Activated naive CD8-positive, alpha-beta T cell treated with anti-CD3 and anti-CD28 coated beads for 36 hours (primary cell): ENCODE results near the gene TAF11L14. TPM values are rescaled to one million over a fixed set of nuclear protein-coding genes. Genes with fewer than 3 reads are reported as not detected.

Experiments
- DNase-seq: peaks from one replicate; pipeline ENCODE4 v3.0.0; 2021
- H3K27ac Mint-ChIP-seq: one replicate; pipeline ENCODE4 v1.8.0; 2022; ENCODE audit warnings: mild to moderate bottlenecking, moderate library complexity, mixed read lengths
- H3K27me3 Mint-ChIP-seq: one replicate; pipeline ENCODE4 v1.8.0; 2022; ENCODE audit warnings: mild to moderate bottlenecking, mixed read lengths
- H3K36me3 Mint-ChIP-seq: one replicate; pipeline ENCODE4 v1.8.0; 2021; ENCODE audit warnings: mild to moderate bottlenecking, mixed read lengths
- H3K4me1 Mint-ChIP-seq: one replicate; pipeline ENCODE4 v1.8.0; 2021; ENCODE audit warnings: mixed read lengths
- H3K4me3 Mint-ChIP-seq: one replicate; pipeline ENCODE4 v1.8.0; 2022; ENCODE audit warnings: mild to moderate bottlenecking, moderate library complexity, mixed read lengths
- H3K9me3 Mint-ChIP-seq: one replicate; pipeline ENCODE4 v1.8.0; 2022; ENCODE audit warnings: mixed read lengths
- total RNA-seq, 2 experiments: library from RNA; stranded (reverse); gene quantifications; one replicate each; pipeline ENCODE4 v1.2.3, GENCODE V29; 2021

Gene TAF11L14
- total RNA-seq, 2 experiments from 2014 or later, result not detected

- no peaks in the 10 kb centered on the region for H3K4me1 Mint-ChIP-seq
- peaks cover 7% of the 10 kb centered on the region for H3K9me3 Mint-ChIP-seq
- H3K36me3 Mint-ChIP-seq, result peaks cover 2% of the 10 kb centered on the region
- no peaks in the 10 kb centered on the region for H3K27me3 Mint-ChIP-seq
- no peak for DNase-seq
- H3K4me3 Mint-ChIP-seq, result no peak overlapping the region
- H3K27ac Mint-ChIP-seq, result no peak overlapping the region
Observed at GRCh38 chr5:17655921-17656320, 21.7 kb downstream of the TAF11L14 start.

- H3K27ac Mint-ChIP-seq, result no peak overlapping the region
- no peak overlapping the region for H3K4me3 Mint-ChIP-seq
- no peaks in the 10 kb centered on the region for H3K36me3 Mint-ChIP-seq
- DNase-seq, result no peak
- H3K9me3 Mint-ChIP-seq, result peaks cover 12% of the 10 kb centered on the region
- H3K27me3 Mint-ChIP-seq, result no peaks in the 10 kb centered on the region
- H3K4me1 Mint-ChIP-seq, result no peaks in the 10 kb centered on the region
Observed at GRCh38 chr5:17663182-17663581, 28.9 kb downstream of the TAF11L14 start.

GRCh38 chr5:17665836-17666235, 31.6 kb downstream of the TAF11L14 start:
- Mint-ChIP-seq H3K9me3 (peaks cover 8% of the 10 kb centered on the region), H3K4me1 (no peaks in the 10 kb centered on the region), H3K36me3 (no peaks in the 10 kb centered on the region), H3K4me3 (no peak overlapping the region), H3K27me3 (no peaks in the 10 kb centered on the region), H3K27ac (no peak overlapping the region)
- no peak for DNase-seq

- no peaks in the 10 kb centered on the region for H3K36me3 Mint-ChIP-seq
- peaks cover 4% of the 10 kb centered on the region for H3K9me3 Mint-ChIP-seq
- no peak overlapping the region for H3K4me3 Mint-ChIP-seq
- no peak for DNase-seq
- H3K27me3 Mint-ChIP-seq, result no peaks in the 10 kb centered on the region
- no peaks in the 10 kb centered on the region for H3K4me1 Mint-ChIP-seq
- H3K27ac Mint-ChIP-seq, result no peak overlapping the region
Observed at GRCh38 chr5:17666726-17667235, 32.5 kb downstream of the TAF11L14 start.

DNA sequence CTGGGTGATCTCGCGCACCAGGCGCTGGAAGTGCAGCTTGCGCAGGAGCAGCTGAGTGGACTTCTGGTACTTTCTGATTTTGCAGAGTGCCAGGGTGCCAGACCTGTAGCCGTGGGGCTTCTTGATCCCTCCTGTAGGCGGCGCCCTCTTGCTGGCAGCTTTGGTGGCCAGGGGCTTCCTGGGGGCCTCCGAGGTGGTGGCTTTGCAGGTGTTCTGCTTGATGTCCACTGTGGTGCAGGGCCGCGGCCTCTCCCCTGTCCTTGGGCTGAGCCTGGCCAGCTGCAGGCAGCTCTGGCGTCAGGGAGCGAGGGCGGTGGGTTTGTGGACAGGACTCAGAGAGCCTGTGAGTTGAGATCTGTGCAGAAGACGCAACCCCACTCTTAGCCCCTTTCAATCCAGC, 36.1 kb downstream of the TAF11L14 start:
- Mint-ChIP-seq H3K27ac (no peak overlapping the region), H3K4me3 (no peak overlapping the region), H3K36me3 (no peaks in the 10 kb centered on the region), H3K4me1 (no peaks in the 10 kb centered on the region), H3K9me3 (peaks cover 2% of the 10 kb centered on the region), H3K27me3 (no peaks in the 10 kb centered on the region)
- no peak for DNase-seq

DNA sequence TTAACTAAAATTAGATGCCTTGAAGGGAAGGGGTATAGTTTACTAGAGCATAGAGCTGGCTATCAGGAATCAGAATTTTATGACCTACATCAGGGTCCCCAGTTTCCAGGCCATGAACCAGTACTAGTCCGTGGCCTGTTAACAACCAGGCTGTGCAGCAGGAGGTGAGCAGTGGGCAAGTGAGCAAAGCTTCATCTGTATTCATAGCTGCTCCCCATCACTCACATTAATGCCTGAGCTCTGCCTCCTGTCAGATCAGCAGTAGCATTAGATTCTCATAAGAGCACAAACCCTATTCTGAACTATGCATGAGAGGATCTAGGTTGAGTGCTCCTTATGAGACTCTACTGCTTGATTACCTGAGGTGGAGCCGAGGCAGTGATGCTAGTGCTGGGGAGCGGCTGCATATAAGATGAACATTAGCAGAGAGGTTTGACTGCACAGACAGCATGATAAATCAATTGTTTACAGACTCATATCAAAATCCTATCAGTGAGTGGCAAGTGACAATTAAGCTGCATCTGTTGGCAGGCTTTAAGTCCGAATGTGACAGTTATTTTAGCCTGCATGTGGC, 44.6 kb downstream of the TAF11L14 start:
- no peaks in the 10 kb centered on the region for H3K36me3 Mint-ChIP-seq
- H3K4me3 Mint-ChIP-seq, result no peak overlapping the region
- no peaks in the 10 kb centered on the region for H3K4me1 Mint-ChIP-seq
- no peak for DNase-seq
- H3K27me3 Mint-ChIP-seq, result no peaks in the 10 kb centered on the region
- no peaks in the 10 kb centered on the region for H3K9me3 Mint-ChIP-seq
- no peak overlapping the region for H3K27ac Mint-ChIP-seq

DNA sequence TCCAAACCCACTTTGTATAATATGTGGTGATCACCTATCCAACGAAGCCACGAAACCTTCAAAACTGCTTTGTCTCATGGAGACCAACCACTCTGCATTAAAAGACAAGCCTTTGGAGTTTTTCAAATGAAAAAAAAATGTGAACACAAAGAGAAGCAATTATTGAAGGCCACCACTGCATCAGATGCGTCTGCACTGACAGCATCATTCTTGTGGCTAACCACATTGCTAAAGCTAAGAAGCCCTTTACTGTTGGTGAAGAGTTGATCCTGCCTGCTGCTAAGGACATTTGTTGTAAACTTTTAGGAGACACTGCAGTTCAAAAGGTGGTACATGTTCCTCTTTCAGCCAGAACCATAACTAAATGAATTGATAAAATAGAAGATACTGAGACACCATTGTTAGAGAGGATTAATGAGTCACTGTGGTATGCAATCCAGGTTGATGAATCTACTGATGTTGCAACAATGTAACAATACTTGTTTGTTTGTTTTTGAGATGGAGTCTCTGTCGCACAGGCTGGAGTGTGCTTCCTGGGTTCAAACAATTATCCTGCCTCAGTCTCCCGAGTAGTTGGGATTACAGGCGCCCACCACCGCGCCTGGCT, 45.4 kb downstream of the TAF11L14 start:
- H3K36me3 Mint-ChIP-seq, result no peaks in the 10 kb centered on the region
- H3K4me3 Mint-ChIP-seq, result no peak overlapping the region
- no peaks in the 10 kb centered on the region for H3K4me1 Mint-ChIP-seq
- no peak overlapping the region for H3K27ac Mint-ChIP-seq
- no peak for DNase-seq
- no peaks in the 10 kb centered on the region for H3K9me3 Mint-ChIP-seq
- no peaks in the 10 kb centered on the region for H3K27me3 Mint-ChIP-seq

- Mint-ChIP-seq H3K36me3 (no peaks in the 10 kb centered on the region), H3K27ac (no peak overlapping the region), H3K4me3 (no peak overlapping the region), H3K27me3 (no peaks in the 10 kb centered on the region), H3K9me3 (no peaks in the 10 kb centered on the region), H3K4me1 (no peaks in the 10 kb centered on the region)
- DNase-seq, result no peak
Observed at GRCh38 chr5:17680737-17681136, 46.5 kb downstream of the TAF11L14 start.

Other genes with a start within 250 kb of the TAF11L14 start
- not detected for gene TAF11L2, start 136.2 kb upstream of the TAF11L14 start, total RNA-seq
- gene TAF11L3, start 116.1 kb upstream of the TAF11L14 start, total RNA-seq, result not detected
- not detected for gene TAF11L4, start 112.7 kb upstream of the TAF11L14 start, total RNA-seq
- not detected for gene TAF11L5, start 109.2 kb upstream of the TAF11L14 start, total RNA-seq
- not detected for gene TAF11L6, start 105.8 kb upstream of the TAF11L14 start, total RNA-seq
- gene TAF11L7, start 48.7 kb upstream of the TAF11L14 start, total RNA-seq, result not detected
- not detected for gene TAF11L8, start 43.5 kb upstream of the TAF11L14 start, total RNA-seq
- not detected for gene TAF11L9, start 40.1 kb upstream of the TAF11L14 start, total RNA-seq
- not detected for gene TAF11L10, start 36.6 kb upstream of the TAF11L14 start, total RNA-seq
- gene TAF11L11, start 30.3 kb upstream of the TAF11L14 start, total RNA-seq, result not detected
- gene TAF11L12, start 24.1 kb upstream of the TAF11L14 start, total RNA-seq, result not detected
- gene TAF11L13, start 2.4 kb upstream of the TAF11L14 start, total RNA-seq, result not detected